H1 (cell line): ENCODE data around the gene POU2F1. TPM values are rescaled to one million over a fixed set of nuclear protein-coding genes. Genes with fewer than 3 reads are reported as not detected.

Source experiments
- BCL11A ChIP-seq, 2 experiments: IDR thresholded peaks; one replicate each; pipeline ENCODE4 v1.6.1; 2011; ENCODE audit warnings: low read depth in 2 of 2, low read length in 2 of 2, mild to moderate bottlenecking in 2 of 2
- CEBPB ChIP-seq: IDR thresholded peaks from 2 replicates; pipeline ENCODE4 v1.6.1; 2012; ENCODE audit warnings: low read depth, low read length
- CTBP2 ChIP-seq: IDR thresholded peaks from 2 replicates; pipeline ENCODE4 v1.7.0; 2011; ENCODE audit warnings: borderline replicate concordance, mild to moderate bottlenecking, moderate library complexity, mixed read lengths, low read length; ENCODE audit not compliant: insufficient read depth, insufficient read length
- FOSL1 ChIP-seq: IDR thresholded peaks from 2 replicates; pipeline ENCODE4 v1.6.1; 2011; ENCODE audit warnings: mild to moderate bottlenecking, low read depth, low read length, moderate library complexity; ENCODE audit not compliant: insufficient read depth
- polyA plus RNA-seq, 7 experiments: library from polyadenylated mRNA; depleted of rRNA in 3 of 7; stranded (reverse) in 5 of 7; unstranded in 2 of 7; fragments of >200 nt in 5 of 7; fragments of 200-250 nt in 2 of 7; gene quantifications; 1 replicate in 5 of 7; 2 replicates in 1 of 7; 4 replicates in 1 of 7; pipeline versions ENCODE4 v1.2.1 to v1.2.3, GENCODE V29; 2011 to 2013; ENCODE audit warnings: missing spikeins in 2 of 7, mixed read lengths in 2 of 7
- total RNA-seq: library from RNA; stranded (reverse); fragmentation: NEBNext Ultra II Directional; extraction: Animal tissue kit (Norgen Biotek cat#: 25700); gene quantifications from 2 replicates; pipeline ENCODE4 v1.2.1, GENCODE V29; 2021
- TF ChIP-seq, protein P1 (sequence below): fragments of 300-600 bp; sonication (generic); IDR thresholded peaks from 2 replicates; pipeline ENCODE4 v1.7.1; 2012; ENCODE audit warnings: low read length, moderate library complexity, mild to moderate bottlenecking, inconsistent platforms; ENCODE audit not compliant: insufficient replicate concordance

The POU2F1 gene
- total and polyA plus RNA-seq, 2 of the 8 experiments (the other 6 are each of a cell fraction or from before 2014, with no cell fraction given), result 37.0 to 57.2 TPM

DNA sequence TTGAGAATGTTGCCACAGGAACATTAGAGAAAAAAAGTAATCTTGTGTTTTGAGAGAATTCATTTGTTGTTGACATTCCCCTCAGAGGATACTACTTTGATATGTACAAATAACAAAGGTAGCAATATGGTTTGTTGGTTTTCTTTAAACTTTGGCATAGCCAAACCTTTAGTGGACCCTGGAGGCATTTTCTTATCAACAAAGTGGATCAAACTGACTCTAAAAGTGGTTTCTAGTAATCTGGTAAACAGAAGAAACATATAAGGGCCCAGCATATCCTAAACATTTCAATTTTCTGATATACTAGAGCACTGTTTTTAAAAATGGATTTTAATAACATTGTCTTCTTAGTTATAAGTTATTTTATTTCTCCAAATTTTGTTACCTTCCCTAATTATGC is 29.8 kb downstream of the POU2F1 start (continued):
- TF ChIP-seq CTBP2 (no peak), CEBPB (no peak), BCL11A (IDR thresholded peaks at IDR 0.05; ENCODE audit: low read depth in 2 of 2, low read length in 2 of 2) (no peak), FOSL1 (no peak)
- TF ChIP-seq, protein P1, sequence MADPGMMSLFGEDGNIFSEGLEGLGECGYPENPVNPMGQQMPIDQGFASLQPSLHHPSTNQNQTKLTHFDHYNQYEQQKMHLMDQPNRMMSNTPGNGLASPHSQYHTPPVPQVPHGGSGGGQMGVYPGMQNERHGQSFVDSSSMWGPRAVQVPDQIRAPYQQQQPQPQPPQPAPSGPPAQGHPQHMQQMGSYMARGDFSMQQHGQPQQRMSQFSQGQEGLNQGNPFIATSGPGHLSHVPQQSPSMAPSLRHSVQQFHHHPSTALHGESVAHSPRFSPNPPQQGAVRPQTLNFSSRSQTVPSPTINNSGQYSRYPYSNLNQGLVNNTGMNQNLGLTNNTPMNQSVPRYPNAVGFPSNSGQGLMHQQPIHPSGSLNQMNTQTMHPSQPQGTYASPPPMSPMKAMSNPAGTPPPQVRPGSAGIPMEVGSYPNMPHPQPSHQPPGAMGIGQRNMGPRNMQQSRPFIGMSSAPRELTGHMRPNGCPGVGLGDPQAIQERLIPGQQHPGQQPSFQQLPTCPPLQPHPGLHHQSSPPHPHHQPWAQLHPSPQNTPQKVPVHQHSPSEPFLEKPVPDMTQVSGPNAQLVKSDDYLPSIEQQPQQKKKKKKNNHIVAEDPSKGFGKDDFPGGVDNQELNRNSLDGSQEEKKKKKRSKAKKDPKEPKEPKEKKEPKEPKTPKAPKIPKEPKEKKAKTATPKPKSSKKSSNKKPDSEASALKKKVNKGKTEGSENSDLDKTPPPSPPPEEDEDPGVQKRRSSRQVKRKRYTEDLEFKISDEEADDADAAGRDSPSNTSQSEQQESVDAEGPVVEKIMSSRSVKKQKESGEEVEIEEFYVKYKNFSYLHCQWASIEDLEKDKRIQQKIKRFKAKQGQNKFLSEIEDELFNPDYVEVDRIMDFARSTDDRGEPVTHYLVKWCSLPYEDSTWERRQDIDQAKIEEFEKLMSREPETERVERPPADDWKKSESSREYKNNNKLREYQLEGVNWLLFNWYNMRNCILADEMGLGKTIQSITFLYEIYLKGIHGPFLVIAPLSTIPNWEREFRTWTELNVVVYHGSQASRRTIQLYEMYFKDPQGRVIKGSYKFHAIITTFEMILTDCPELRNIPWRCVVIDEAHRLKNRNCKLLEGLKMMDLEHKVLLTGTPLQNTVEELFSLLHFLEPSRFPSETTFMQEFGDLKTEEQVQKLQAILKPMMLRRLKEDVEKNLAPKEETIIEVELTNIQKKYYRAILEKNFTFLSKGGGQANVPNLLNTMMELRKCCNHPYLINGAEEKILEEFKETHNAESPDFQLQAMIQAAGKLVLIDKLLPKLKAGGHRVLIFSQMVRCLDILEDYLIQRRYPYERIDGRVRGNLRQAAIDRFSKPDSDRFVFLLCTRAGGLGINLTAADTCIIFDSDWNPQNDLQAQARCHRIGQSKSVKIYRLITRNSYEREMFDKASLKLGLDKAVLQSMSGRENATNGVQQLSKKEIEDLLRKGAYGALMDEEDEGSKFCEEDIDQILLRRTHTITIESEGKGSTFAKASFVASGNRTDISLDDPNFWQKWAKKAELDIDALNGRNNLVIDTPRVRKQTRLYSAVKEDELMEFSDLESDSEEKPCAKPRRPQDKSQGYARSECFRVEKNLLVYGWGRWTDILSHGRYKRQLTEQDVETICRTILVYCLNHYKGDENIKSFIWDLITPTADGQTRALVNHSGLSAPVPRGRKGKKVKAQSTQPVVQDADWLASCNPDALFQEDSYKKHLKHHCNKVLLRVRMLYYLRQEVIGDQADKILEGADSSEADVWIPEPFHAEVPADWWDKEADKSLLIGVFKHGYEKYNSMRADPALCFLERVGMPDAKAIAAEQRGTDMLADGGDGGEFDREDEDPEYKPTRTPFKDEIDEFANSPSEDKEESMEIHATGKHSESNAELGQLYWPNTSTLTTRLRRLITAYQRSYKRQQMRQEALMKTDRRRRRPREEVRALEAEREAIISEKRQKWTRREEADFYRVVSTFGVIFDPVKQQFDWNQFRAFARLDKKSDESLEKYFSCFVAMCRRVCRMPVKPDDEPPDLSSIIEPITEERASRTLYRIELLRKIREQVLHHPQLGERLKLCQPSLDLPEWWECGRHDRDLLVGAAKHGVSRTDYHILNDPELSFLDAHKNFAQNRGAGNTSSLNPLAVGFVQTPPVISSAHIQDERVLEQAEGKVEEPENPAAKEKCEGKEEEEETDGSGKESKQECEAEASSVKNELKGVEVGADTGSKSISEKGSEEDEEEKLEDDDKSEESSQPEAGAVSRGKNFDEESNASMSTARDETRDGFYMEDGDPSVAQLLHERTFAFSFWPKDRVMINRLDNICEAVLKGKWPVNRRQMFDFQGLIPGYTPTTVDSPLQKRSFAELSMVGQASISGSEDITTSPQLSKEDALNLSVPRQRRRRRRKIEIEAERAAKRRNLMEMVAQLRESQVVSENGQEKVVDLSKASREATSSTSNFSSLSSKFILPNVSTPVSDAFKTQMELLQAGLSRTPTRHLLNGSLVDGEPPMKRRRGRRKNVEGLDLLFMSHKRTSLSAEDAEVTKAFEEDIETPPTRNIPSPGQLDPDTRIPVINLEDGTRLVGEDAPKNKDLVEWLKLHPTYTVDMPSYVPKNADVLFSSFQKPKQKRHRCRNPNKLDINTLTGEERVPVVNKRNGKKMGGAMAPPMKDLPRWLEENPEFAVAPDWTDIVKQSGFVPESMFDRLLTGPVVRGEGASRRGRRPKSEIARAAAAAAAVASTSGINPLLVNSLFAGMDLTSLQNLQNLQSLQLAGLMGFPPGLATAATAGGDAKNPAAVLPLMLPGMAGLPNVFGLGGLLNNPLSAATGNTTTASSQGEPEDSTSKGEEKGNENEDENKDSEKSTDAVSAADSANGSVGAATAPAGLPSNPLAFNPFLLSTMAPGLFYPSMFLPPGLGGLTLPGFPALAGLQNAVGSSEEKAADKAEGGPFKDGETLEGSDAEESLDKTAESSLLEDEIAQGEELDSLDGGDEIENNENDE, result no peak
